Measurements from ENCODE around the gene B4GALT4.
A peak's percentile ranks its signal among the peaks of the same experiment; 100 is the strongest.
"Not testable (repeated sequence)": the region's sequence is repeated elsewhere in the genome, so short reads cannot be mapped to it uniquely, and the experiment has no call there.

B4GALT4 gene

GRCh38 chr3:119240591-119241434 is at the start of gene B4GALT4:
Gene B4GALT4, minus strand, starts transcription at chr3:119240878. Its CDS starts 10,779 bp downstream, at chr3:119230099.
- DNase-seq (ENCODE audit: low read depth), result peak; percentile 35

GRCh38 chr3:119289404-119289770 is 48.7 kb upstream of the B4GALT4 start:
- DNase-seq (ENCODE audit: low read depth), result no peak

GRCh38 chr3:119288669-119289403 is 48.2 kb upstream of the B4GALT4 start:
- no peak for DNase-seq (ENCODE audit: low read depth)

- no peak for DNase-seq (ENCODE audit: low read depth)
Observed at GRCh38 chr3:119279584-119280243, 39.0 kb upstream of the B4GALT4 start.

GRCh38 chr3:119279101-119279554 is 38.5 kb upstream of the B4GALT4 start:
- no peak for DNase-seq (ENCODE audit: low read depth)

- no peak for DNase-seq (ENCODE audit: low read depth)
Observed at GRCh38 chr3:119276680-119277079, 36.0 kb upstream of the B4GALT4 start.

- not testable (repeated sequence) for DNase-seq (ENCODE audit: low read depth)
Observed at GRCh38 chr3:119270212-119270611, 29.5 kb upstream of the B4GALT4 start.

- DNase-seq (ENCODE audit: low read depth), result no peak
Observed at GRCh38 chr3:119261055-119261454, 20.4 kb upstream of the B4GALT4 start.

GRCh38 chr3:119259821-119260220 is 19.1 kb upstream of the B4GALT4 start:
- DNase-seq (ENCODE audit: low read depth), result no peak

- no peak for DNase-seq (ENCODE audit: low read depth)
Observed at GRCh38 chr3:119258915-119259314, 18.2 kb upstream of the B4GALT4 start.

- DNase-seq (ENCODE audit: low read depth), result no peak
Observed at GRCh38 chr3:119257654-119258410, 17.2 kb upstream of the B4GALT4 start.

GRCh38 chr3:119257111-119257510 is 16.4 kb upstream of the B4GALT4 start:
- DNase-seq (ENCODE audit: low read depth), result no peak

- no peak for DNase-seq (ENCODE audit: low read depth)
Observed at GRCh38 chr3:119255214-119255613, 14.5 kb upstream of the B4GALT4 start.

GRCh38 chr3:119245778-119246177 is 5.1 kb upstream of the B4GALT4 start:
- no peak for DNase-seq (ENCODE audit: low read depth)

- DNase-seq (ENCODE audit: low read depth), result no peak
Observed at GRCh38 chr3:119243712-119244111, 3.0 kb upstream of the B4GALT4 start.

- not testable (repeated sequence) for DNase-seq (ENCODE audit: low read depth)
Observed at GRCh38 chr3:119243058-119243529, 2.4 kb upstream of the B4GALT4 start.

GRCh38 chr3:119242387-119243057 is 1.8 kb upstream of the B4GALT4 start:
- not testable (repeated sequence) for DNase-seq (ENCODE audit: low read depth)

GRCh38 chr3:119240101-119240590 is 532 bp downstream of the B4GALT4 start:
- no peak for DNase-seq (ENCODE audit: low read depth)

- no peak for DNase-seq (ENCODE audit: low read depth)
Observed at GRCh38 chr3:119239206-119239820, 1.4 kb downstream of the B4GALT4 start.

- DNase-seq (ENCODE audit: low read depth), result no peak
Observed at GRCh38 chr3:119238363-119238762, 2.3 kb downstream of the B4GALT4 start.
